Keratinocyte (primary cell): ENCODE results near the gene FSTL5.

ENCODE experiments used
- EZH2 ChIP-seq: IDR thresholded peaks from one replicate; pipeline ENCODE4 v1.6.1; 2012; ENCODE audit warnings: inconsistent platforms, mild to moderate bottlenecking, low read length, moderate library complexity
- TF ChIP-seq, protein P1 (sequence below), 3 experiments: IDR thresholded peaks in 1 of 3; conservative IDR thresholded peaks in 1 of 3; optimal IDR thresholded peaks in 1 of 3; 2 replicates in 2 of 3; 3 replicates in 1 of 3; pipeline versions ENCODE3 to v1.5.1; 2011; ENCODE audit warnings: low read length in 3 of 3, mild to moderate bottlenecking in 3 of 3, moderate library complexity in 2 of 3, control low read depth in 1 of 3, inconsistent platforms in 1 of 3; ENCODE audit not compliant: insufficient read depth in 2 of 3; ENCODE audit errors: extremely low read depth in 1 of 3

DNA sequence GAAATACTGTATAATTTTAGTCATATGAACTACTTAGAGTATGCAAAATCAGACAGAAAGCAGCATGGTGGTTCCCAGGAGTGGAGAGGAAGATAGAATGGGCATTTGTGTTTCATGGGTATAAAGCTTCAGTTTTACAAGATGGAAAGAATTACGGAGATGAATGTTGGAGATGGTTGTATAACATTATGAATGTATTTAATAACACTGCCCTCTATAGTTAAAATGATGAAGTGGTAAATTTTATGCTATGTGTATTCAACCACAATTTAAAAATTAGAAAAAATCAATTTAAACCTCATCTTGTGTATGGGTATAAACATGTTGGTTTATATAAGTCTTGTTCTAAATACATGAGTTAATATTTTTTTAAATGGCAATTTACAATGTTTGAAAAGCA is 521.1 kb downstream of the FSTL5 start:
- no peak for TF ChIP-seq EZH2
- TF ChIP-seq, protein P1, sequence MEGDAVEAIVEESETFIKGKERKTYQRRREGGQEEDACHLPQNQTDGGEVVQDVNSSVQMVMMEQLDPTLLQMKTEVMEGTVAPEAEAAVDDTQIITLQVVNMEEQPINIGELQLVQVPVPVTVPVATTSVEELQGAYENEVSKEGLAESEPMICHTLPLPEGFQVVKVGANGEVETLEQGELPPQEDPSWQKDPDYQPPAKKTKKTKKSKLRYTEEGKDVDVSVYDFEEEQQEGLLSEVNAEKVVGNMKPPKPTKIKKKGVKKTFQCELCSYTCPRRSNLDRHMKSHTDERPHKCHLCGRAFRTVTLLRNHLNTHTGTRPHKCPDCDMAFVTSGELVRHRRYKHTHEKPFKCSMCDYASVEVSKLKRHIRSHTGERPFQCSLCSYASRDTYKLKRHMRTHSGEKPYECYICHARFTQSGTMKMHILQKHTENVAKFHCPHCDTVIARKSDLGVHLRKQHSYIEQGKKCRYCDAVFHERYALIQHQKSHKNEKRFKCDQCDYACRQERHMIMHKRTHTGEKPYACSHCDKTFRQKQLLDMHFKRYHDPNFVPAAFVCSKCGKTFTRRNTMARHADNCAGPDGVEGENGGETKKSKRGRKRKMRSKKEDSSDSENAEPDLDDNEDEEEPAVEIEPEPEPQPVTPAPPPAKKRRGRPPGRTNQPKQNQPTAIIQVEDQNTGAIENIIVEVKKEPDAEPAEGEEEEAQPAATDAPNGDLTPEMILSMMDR (optimal IDR thresholded peaks at IDR 0.05 in 1 of 3, IDR thresholded peaks at IDR 0.05 in 1 of 3, conservative IDR thresholded peaks at IDR 0.05 in 1 of 3; ENCODE audit: extremely low read depth in 1 of 3, insufficient read depth in 2 of 3, low read length in 3 of 3): no peak
